Measurements from ENCODE around the gene PCDHA1.

Gene PCDHA1

GRCh38 chr5:141001446-141001843, 215.5 kb downstream of the PCDHA1 start:
- H3K4me1 Mint-ChIP-seq, result peaks cover 30% of the 10 kb centered on the region
- no peaks in the 10 kb centered on the region for H3K9me3 Mint-ChIP-seq
- no peak for TF ChIP-seq CTCF (IDR thresholded peaks at IDR 0.05)
- peak overlapping the region; percentile 91 for H3K4me3 Mint-ChIP-seq
- peaks cover 6% of the 10 kb centered on the region for H3K27me3 Mint-ChIP-seq (ENCODE audit: low read depth, poor library complexity)
- peak; percentile 43 for DNase-seq
- peak overlapping the region; percentile 50 for H3K27ac Mint-ChIP-seq
- peaks cover 4% of the 10 kb centered on the region for H3K36me3 Mint-ChIP-seq (ENCODE audit: low read depth)

- H3K27me3 Mint-ChIP-seq (ENCODE audit: low read depth, poor library complexity), result peaks cover 6% of the 10 kb centered on the region
- peaks cover 4% of the 10 kb centered on the region for H3K36me3 Mint-ChIP-seq (ENCODE audit: low read depth)
- peaks cover 30% of the 10 kb centered on the region for H3K4me1 Mint-ChIP-seq
- peak; percentile 54 for DNase-seq
- H3K27ac Mint-ChIP-seq, result peak overlapping the region; percentile 50
- no peak for TF ChIP-seq CTCF (IDR thresholded peaks at IDR 0.05)
- H3K4me3 Mint-ChIP-seq, result peak overlapping the region; percentile 91
- H3K9me3 Mint-ChIP-seq, result no peaks in the 10 kb centered on the region
Observed at GRCh38 chr5:141001844-141002604, 216.1 kb downstream of the PCDHA1 start.

GRCh38 chr5:141002605-141002965, 216.6 kb downstream of the PCDHA1 start:
- DNase-seq, result no peak
- Mint-ChIP-seq H3K4me1 (peaks cover 30% of the 10 kb centered on the region), H3K36me3 (ENCODE audit: low read depth) (peaks cover 4% of the 10 kb centered on the region), H3K4me3 (peak overlapping the region; percentile 91), H3K27me3 (ENCODE audit: low read depth, poor library complexity) (peaks cover 6% of the 10 kb centered on the region), H3K27ac (no peak overlapping the region), H3K9me3 (no peaks in the 10 kb centered on the region)
- TF ChIP-seq CTCF (IDR thresholded peaks at IDR 0.05), result no peak

GRCh38 chr5:141003031-141003430, 217.1 kb downstream of the PCDHA1 start:
- H3K4me1 Mint-ChIP-seq, result peaks cover 30% of the 10 kb centered on the region
- peaks cover 4% of the 10 kb centered on the region for H3K36me3 Mint-ChIP-seq (ENCODE audit: low read depth)
- no peaks in the 10 kb centered on the region for H3K9me3 Mint-ChIP-seq
- no peak for DNase-seq
- peaks cover 6% of the 10 kb centered on the region for H3K27me3 Mint-ChIP-seq (ENCODE audit: low read depth, poor library complexity)
- no peak overlapping the region for H3K27ac Mint-ChIP-seq
- no peak overlapping the region for H3K4me3 Mint-ChIP-seq
- no peak for TF ChIP-seq CTCF (IDR thresholded peaks at IDR 0.05)

GRCh38 chr5:141003791-141004611, 218.1 kb downstream of the PCDHA1 start:
- TF ChIP-seq CTCF (IDR thresholded peaks at IDR 0.05), result no peak
- DNase-seq, result no peak
- Mint-ChIP-seq H3K4me1 (peaks cover 30% of the 10 kb centered on the region), H3K9me3 (no peaks in the 10 kb centered on the region), H3K27me3 (ENCODE audit: low read depth, poor library complexity) (peaks cover 6% of the 10 kb centered on the region), H3K27ac (no peak overlapping the region), H3K4me3 (peak overlapping the region; percentile 14), H3K36me3 (ENCODE audit: low read depth) (peaks cover 4% of the 10 kb centered on the region)
